Suprapubic skin (tissue), 4 donors: ENCODE measurements around the gene ST3GAL5.
"Not testable (repeated sequence)": the region's sequence is repeated elsewhere in the genome, so short reads cannot be mapped to it uniquely, and the experiment has no call there.

Experiments used
- EP300 ChIP-seq: sonication (generic); formaldehyde crosslinking; IDR thresholded peaks from one replicate; pipeline ENCODE4 v1.6.1; 2017; ENCODE audit warnings: antibody characterized with exemption
- POLR2A ChIP-seq, 2 donors: fragments of 450-650 bp; IDR thresholded peaks; one replicate each; pipeline ENCODE4 v1.6.1; 2017; ENCODE audit warnings: antibody characterized with exemption in 2 of 2, mild to moderate bottlenecking in 2 of 2, moderate library complexity in 2 of 2
- POLR2AphosphoS5 ChIP-seq, 3 donors: sonication (generic); formaldehyde crosslinking; IDR thresholded peaks; one replicate each; pipeline ENCODE4 v1.6.1; 2017; ENCODE audit warnings: antibody characterized with exemption in 3 of 3
- TF ChIP-seq, protein P1 (sequence below), 2 donors: fragments of 200-600 bp in 1 of 2; fragments of 450-650 bp in 1 of 2; sonication (generic) in 1 of 2; IDR thresholded peaks; one replicate each; pipeline ENCODE4 v1.5.1; 2016 to 2019; ENCODE audit warnings: antibody characterized with exemption in 2 of 2, mild to moderate bottlenecking in 1 of 2, moderate library complexity in 1 of 2

DNA sequence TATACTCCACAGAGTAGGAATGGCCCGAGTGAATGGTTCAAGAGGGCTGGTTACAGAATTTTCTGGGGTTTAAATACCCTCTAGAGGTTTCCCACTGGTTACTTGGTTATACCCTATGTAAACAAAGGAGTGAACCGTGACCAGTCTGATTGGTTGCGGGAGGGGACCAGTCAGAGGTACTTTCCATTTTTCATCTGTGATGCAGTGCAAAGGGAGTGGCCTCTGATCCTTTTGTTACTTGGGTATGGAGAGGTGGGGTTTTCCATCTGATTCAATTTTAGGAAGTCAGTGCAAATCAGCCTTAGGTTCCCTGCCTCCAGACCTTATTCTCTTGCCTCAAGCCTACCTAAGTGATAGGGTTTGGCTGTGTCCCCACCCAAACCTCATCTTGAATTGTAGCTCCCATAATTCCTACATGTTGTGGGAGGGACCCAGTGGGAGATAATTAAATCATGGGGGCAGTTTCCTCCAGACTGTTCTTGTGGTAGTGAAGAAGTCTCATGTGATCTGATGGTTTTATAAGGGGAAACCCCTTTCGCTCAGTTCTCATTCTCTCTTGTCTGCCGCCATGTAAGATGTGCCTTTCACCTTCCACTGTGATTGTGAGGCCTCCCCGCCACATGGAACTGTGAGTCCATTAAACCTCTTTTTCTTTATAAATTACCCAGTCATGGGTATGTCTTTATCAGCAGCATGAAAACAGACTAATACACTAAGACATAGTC lies 5.9 kb upstream of the ST3GAL5 start:
- not testable (repeated sequence) for TF ChIP-seq POLR2A (IDR thresholded peaks at IDR 0.05); EP300; POLR2AphosphoS5 (IDR thresholded peaks at IDR 0.05)
- TF ChIP-seq, protein P1, sequence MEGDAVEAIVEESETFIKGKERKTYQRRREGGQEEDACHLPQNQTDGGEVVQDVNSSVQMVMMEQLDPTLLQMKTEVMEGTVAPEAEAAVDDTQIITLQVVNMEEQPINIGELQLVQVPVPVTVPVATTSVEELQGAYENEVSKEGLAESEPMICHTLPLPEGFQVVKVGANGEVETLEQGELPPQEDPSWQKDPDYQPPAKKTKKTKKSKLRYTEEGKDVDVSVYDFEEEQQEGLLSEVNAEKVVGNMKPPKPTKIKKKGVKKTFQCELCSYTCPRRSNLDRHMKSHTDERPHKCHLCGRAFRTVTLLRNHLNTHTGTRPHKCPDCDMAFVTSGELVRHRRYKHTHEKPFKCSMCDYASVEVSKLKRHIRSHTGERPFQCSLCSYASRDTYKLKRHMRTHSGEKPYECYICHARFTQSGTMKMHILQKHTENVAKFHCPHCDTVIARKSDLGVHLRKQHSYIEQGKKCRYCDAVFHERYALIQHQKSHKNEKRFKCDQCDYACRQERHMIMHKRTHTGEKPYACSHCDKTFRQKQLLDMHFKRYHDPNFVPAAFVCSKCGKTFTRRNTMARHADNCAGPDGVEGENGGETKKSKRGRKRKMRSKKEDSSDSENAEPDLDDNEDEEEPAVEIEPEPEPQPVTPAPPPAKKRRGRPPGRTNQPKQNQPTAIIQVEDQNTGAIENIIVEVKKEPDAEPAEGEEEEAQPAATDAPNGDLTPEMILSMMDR (IDR thresholded peaks at IDR 0.05) = not testable (repeated sequence)
